Erythroblast (primary cell): Measurements from ENCODE around the gene GRIP2.

Source experiments
- GATA1 ChIP-seq: IDR thresholded peaks from 2 replicates; pipeline ENCODE4 v1.6.1; 2011; ENCODE audit warnings: low read depth, mild to moderate bottlenecking, control low read depth, low read length, moderate library complexity
- POLR2A ChIP-seq: IDR thresholded peaks from 2 replicates; pipeline ENCODE4 v1.6.1; 2011; ENCODE audit warnings: mild to moderate bottlenecking, low read length

GRCh38 chr3:14552717-14553116 lies 12.6 kb upstream of the GRIP2 start:
- TF ChIP-seq POLR2A (no peak), GATA1 (no peak)
